Dendritic cell treated with granulocyte-macrophage colony-stimulating factor and Interleukin-4, amounts not matched to agents 40 ng/mL and 50 ng/mL, for 4 days (primary cell): ENCODE data around the gene NIBAN1.

ENCODE experiments used
- H3K27ac Mint-ChIP-seq: one replicate; pipeline ENCODE4 v1.8.0; 2022; ENCODE audit warnings: mild to moderate bottlenecking, mixed read lengths
- H3K27me3 Mint-ChIP-seq: one replicate; pipeline ENCODE4 v1.8.0; 2022; ENCODE audit warnings: mild to moderate bottlenecking, mixed read lengths
- H3K36me3 Mint-ChIP-seq: one replicate; pipeline ENCODE4 v1.8.0; 2022; ENCODE audit warnings: low read depth, mixed read lengths
- H3K4me1 Mint-ChIP-seq: one replicate; pipeline ENCODE4 v1.8.0; 2022; ENCODE audit warnings: low read depth, mixed read lengths
- H3K4me3 Mint-ChIP-seq: one replicate; pipeline ENCODE4 v1.8.0; 2022; ENCODE audit warnings: mild to moderate bottlenecking, moderate library complexity, mixed read lengths
- H3K9me3 Mint-ChIP-seq: one replicate; pipeline ENCODE4 v1.8.0; 2022; ENCODE audit warnings: mixed read lengths
- intact Hi-C: fragments of 100-400 bp; cut with micrococcal nuclease; formaldehyde crosslinking; loops from one replicate; pipeline ENCODE4 v1.15.0; 2022

The NIBAN1 gene

DNA sequence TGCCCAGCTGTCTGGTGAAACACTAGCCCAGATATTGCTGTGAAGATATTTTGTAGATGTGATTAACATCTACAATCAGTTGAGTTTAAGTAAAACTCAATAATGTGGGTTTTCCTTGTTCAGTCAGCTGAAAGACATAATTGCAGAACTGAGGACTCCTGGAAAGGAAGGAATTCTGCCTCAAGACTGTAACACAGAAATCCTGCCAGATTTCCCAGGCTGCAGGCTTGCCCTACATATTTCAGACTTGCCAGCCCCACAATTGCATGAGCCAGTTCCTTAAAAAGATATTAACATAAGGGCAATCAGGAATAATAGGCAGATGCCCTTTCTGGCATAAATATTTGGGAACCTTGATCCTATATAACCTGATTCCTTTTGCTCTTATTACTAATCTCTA lies 14.2 kb upstream of the NIBAN1 start:
- Mint-ChIP-seq H3K27me3 (peaks cover under 1% of the 10 kb centered on the region), H3K27ac (no peak overlapping the region), H3K36me3 (no peaks in the 10 kb centered on the region), H3K9me3 (no peaks in the 10 kb centered on the region), H3K4me3 (no peak overlapping the region), H3K4me1 (peaks cover 15% of the 10 kb centered on the region)
- intact Hi-C loops, result no loop called here

DNA sequence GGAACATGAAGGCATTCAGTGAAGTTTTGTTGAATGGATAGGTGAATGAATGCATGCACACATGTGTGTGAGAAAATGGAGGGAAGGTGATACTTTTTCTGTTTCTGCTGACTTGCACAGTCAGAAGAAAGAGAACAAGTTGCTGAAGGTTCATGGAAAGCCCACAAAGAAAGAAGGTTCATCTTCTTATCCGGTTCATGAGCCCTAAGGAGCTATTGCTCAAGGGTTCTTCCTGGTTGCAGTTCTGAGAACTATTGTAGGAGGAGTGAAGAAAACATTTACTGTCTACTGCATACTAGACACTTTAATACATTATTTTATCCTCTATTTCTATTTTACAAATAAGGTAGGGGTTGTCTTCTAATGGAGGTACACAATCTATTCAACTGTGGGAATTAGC lies 13.4 kb upstream of the NIBAN1 start:
- intact Hi-C loops, result no loop called here
- Mint-ChIP-seq H3K4me1 (peaks cover 15% of the 10 kb centered on the region), H3K36me3 (no peaks in the 10 kb centered on the region), H3K27me3 (no peaks in the 10 kb centered on the region), H3K27ac (no peak overlapping the region), H3K4me3 (no peak overlapping the region), H3K9me3 (no peaks in the 10 kb centered on the region)

GRCh38 chr1:184986250-184986649 lies 11.9 kb upstream of the NIBAN1 start:
- Mint-ChIP-seq H3K27ac (no peak overlapping the region), H3K9me3 (no peaks in the 10 kb centered on the region)
- intact Hi-C loops, result no loop called here

DNA sequence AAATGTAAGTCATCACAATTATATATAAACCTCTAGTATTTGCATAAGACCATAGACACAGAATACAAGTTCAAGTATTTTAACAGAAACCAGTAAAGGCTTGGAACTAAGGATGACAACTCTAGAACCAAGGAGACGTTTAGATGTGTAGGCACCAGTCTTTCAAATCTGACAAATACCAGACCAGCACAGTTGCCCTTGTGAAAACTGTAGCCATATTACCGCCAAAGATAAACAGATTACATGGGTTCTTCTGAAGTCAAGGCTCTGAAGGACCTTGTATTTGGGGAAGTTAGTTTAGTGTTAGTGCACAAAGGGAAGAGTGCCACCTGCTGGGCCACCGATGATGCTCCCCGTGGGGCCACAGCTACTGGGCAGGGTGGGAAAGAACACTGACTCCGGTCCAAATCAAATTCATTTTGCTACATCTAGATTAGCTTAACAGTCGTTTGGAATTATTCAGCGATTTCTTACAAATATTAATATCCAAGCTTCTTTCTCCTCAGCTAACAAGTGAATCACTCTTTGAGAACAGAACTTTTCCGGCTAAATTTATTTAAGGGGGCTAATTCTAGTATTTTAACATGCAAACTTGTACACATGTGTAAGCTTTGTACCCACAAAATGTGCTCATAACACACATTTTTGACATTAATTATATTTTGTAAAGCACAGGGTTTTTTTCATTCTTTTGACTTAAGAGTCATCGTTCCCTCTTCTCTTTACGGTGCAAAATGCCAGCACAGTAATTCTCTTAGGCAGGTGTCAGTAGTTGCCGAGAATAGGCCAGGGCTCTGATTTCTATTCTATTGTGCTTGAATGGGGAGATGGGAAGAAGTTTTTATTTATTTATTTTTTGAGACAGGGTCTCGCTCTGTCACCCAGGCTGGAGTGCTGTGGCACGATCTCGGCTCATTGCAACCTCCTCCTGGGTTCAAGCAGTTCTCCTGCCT lies 8.0 kb upstream of the NIBAN1 start:
- Mint-ChIP-seq H3K36me3 (no peaks in the 10 kb centered on the region), H3K9me3 (no peaks in the 10 kb centered on the region), H3K27me3 (no peaks in the 10 kb centered on the region), H3K4me3 (no peak overlapping the region), H3K27ac (no peak overlapping the region), H3K4me1 (peaks cover 7% of the 10 kb centered on the region)
- intact Hi-C loops, result loop anchor here (1.0 to 5.0 kb wide), 2 partner anchors 177 to 190 kb away; no protein-coding TSS in a partner anchor

More at GRCh38 chr1:184986250-184986649, 11.9 kb upstream of the NIBAN1 start:
- H3K4me3 Mint-ChIP-seq, result no peak overlapping the region
- peaks cover 15% of the 10 kb centered on the region for H3K4me1 Mint-ChIP-seq
- no peaks in the 10 kb centered on the region for H3K36me3 Mint-ChIP-seq
- no peaks in the 10 kb centered on the region for H3K27me3 Mint-ChIP-seq

- no peaks in the 10 kb centered on the region for H3K27me3 Mint-ChIP-seq
- H3K4me1 Mint-ChIP-seq, result no peaks in the 10 kb centered on the region
- intact Hi-C loops, result loop anchor here (5.0 kb wide), 1 partner anchor 192 kb away; no protein-coding TSS in a partner anchor
These were observed 6.4 kb upstream of the NIBAN1 start for GRCh38 chr1:184980726-184981125.

GRCh38 chr1:184975208-184975870 lies 1.0 kb upstream of the NIBAN1 start:
- H3K4me3 Mint-ChIP-seq, result no peak overlapping the region
- peaks cover 9% of the 10 kb centered on the region for H3K36me3 Mint-ChIP-seq
- intact Hi-C loops, result loop anchor here (10.0 kb wide), 1 partner anchor 71 kb away; no protein-coding TSS in a partner anchor
- H3K9me3 Mint-ChIP-seq, result no peaks in the 10 kb centered on the region
- no peaks in the 10 kb centered on the region for H3K27me3 Mint-ChIP-seq
- peak overlapping the region; percentile 0 for H3K27ac Mint-ChIP-seq
- peaks cover 41% of the 10 kb centered on the region for H3K4me1 Mint-ChIP-seq

More at GRCh38 chr1:184980726-184981125, 6.4 kb upstream of the NIBAN1 start:
- Mint-ChIP-seq H3K9me3 (no peaks in the 10 kb centered on the region), H3K36me3 (no peaks in the 10 kb centered on the region), H3K27ac (no peak overlapping the region), H3K4me3 (no peak overlapping the region)

DNA sequence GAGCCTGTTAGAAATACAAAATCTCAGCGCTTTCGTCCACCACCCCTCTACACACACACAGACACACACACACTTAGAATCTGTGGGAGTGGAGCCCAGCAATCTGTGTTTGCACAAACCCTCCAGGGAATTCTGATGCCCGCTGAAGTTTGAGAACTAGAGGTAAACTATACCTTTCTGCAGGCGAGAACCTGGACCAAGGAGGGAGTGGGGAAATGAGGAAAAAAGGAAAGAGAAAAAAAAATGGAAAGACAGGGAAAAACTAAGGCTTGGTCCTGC lies 468 bp upstream of the NIBAN1 start:
- Mint-ChIP-seq H3K27ac (peak overlapping the region; percentile 92), H3K4me1 (peaks cover 47% of the 10 kb centered on the region), H3K4me3 (no peak overlapping the region), H3K9me3 (no peaks in the 10 kb centered on the region), H3K27me3 (no peaks in the 10 kb centered on the region), H3K36me3 (peaks cover 9% of the 10 kb centered on the region)
- intact Hi-C loops, result loop anchor here (5.0 to 10.0 kb wide), 3 partner anchors 70 to 147 kb away; no protein-coding TSS in a partner anchor

DNA sequence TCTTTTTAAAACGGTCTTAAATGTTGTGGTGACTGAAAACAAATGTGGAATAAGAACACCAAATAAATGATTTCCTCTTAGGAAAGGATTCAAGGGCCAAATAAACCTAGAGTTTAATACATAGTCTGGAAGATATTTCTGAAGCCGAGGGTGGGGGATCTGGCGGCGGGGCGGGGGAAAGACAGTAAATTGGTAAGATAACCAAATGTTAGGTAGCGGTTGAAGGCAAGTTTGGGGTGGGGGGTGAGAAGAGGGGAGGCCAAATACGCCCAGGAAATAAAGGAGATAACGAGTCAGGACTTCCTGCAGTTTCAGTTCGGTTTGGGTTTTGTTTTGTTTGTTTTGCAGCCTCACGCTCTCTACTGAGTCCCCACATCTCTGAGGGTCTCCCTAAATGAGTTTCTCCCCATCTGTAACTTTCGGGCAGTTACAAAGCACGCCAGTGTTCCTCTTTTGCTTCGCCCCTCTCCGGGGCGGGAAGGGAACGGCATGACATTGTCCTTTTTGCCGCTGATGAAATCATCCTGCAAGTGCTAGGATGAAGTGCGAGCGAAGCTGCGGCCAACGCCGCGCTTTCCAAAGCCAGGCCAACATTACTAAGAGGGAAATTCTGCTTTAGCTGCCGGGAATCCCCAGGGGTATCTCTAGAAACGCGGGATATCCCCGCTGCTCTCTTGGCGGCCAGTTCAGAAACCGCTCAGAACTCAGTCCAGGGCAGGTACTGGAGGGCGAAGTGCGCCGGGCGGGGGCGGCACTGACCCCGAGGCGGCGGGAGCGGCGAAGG lies 844 bp downstream of the NIBAN1 start:
- H3K9me3 Mint-ChIP-seq, result no peaks in the 10 kb centered on the region
- H3K36me3 Mint-ChIP-seq, result peaks cover 9% of the 10 kb centered on the region
- intact Hi-C loops, result loop anchor here (2.0 to 10.0 kb wide), 4 partner anchors 27 to 146 kb away; no protein-coding TSS in a partner anchor
- H3K27ac Mint-ChIP-seq, result peak overlapping the region; percentile 92
- peak overlapping the region; percentile 92 for H3K4me3 Mint-ChIP-seq
- no peaks in the 10 kb centered on the region for H3K27me3 Mint-ChIP-seq
- peaks cover 60% of the 10 kb centered on the region for H3K4me1 Mint-ChIP-seq

- Mint-ChIP-seq H3K27ac (peak overlapping the region; percentile 92), H3K27me3 (no peaks in the 10 kb centered on the region), H3K36me3 (peaks cover 9% of the 10 kb centered on the region), H3K9me3 (no peaks in the 10 kb centered on the region), H3K4me1 (peaks cover 63% of the 10 kb centered on the region), H3K4me3 (peak overlapping the region; percentile 92)
- intact Hi-C loops, result loop anchor here (2.0 to 10.0 kb wide), 4 partner anchors 26 to 145 kb away; no protein-coding TSS in a partner anchor
These were observed 1.8 kb downstream of the NIBAN1 start for GRCh38 chr1:184972315-184973055.

GRCh38 chr1:184971522-184972265 lies 2.6 kb downstream of the NIBAN1 start:
- H3K4me3 Mint-ChIP-seq, result no peak overlapping the region
- H3K36me3 Mint-ChIP-seq, result peaks cover 15% of the 10 kb centered on the region
- no peak overlapping the region for H3K27ac Mint-ChIP-seq
- H3K9me3 Mint-ChIP-seq, result no peaks in the 10 kb centered on the region
- no peaks in the 10 kb centered on the region for H3K27me3 Mint-ChIP-seq
- peaks cover 69% of the 10 kb centered on the region for H3K4me1 Mint-ChIP-seq
- intact Hi-C loops, result loop anchor here (2.0 to 10.0 kb wide), 4 partner anchors 25 to 144 kb away; no protein-coding TSS in a partner anchor

GRCh38 chr1:184970691-184971161 lies 3.6 kb downstream of the NIBAN1 start:
- H3K9me3 Mint-ChIP-seq, result no peaks in the 10 kb centered on the region
- peaks cover 19% of the 10 kb centered on the region for H3K36me3 Mint-ChIP-seq
- peak overlapping the region; percentile 42 for H3K4me3 Mint-ChIP-seq
- H3K27ac Mint-ChIP-seq, result no peak overlapping the region
- intact Hi-C loops, result loop anchor here (5.0 to 10.0 kb wide), 3 partner anchors 66 to 143 kb away; no protein-coding TSS in a partner anchor
- peaks cover 69% of the 10 kb centered on the region for H3K4me1 Mint-ChIP-seq
- no peaks in the 10 kb centered on the region for H3K27me3 Mint-ChIP-seq

DNA sequence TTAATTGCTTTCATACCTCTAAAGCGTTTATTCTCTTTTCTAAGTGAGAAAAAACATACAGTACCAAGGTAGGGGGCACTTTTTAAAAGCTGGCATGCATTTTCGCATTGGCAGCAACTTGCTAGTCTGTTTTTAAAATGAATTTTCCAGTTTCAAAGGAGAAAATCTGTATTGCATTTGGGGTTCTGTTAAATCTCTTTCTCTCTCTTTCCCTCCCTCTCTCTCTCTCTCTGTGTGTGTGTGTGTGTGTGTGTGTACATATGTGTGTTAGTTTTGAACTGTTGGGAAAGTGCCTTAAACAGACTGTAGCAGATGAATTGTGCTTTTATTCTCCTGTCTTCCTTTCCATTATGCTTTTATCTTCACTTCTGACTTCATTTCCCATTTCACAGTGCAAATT lies 7.3 kb downstream of the NIBAN1 start:
- Mint-ChIP-seq H3K36me3 (peaks cover 36% of the 10 kb centered on the region), H3K9me3 (no peaks in the 10 kb centered on the region), H3K4me1 (peaks cover 56% of the 10 kb centered on the region), H3K27ac (no peak overlapping the region), H3K4me3 (no peak overlapping the region), H3K27me3 (no peaks in the 10 kb centered on the region)
- intact Hi-C loops, result no loop called here
